HG03469 (cell line): Measurements from ENCODE around the gene C2orf80.
"Not testable (repeated sequence)": the region's sequence is repeated elsewhere in the genome, so short reads cannot be mapped to it uniquely, and the experiment has no call there.

Experiments used
- ATAC-seq: cut with Tn5 transposase; IDR thresholded peaks from one replicate; pipeline ENCODE4 v1.9.1; 2021; ENCODE audit warnings: mild to moderate bottlenecking, moderate library complexity, moderate number of reproducible peaks; ENCODE audit not compliant: unreplicated experiment

C2orf80 gene

GRCh38 chr2:208182835-208183234 is 7.0 kb downstream of the C2orf80 start:
- ATAC-seq = no peak

GRCh38 chr2:208179028-208179609 is 10.7 kb downstream of the C2orf80 start:
- no peak for ATAC-seq

GRCh38 chr2:208175840-208176153 is 14.0 kb downstream of the C2orf80 start:
- ATAC-seq = no peak

- ATAC-seq = peak; percentile 98
Observed at GRCh38 chr2:208175069-208175839, 14.6 kb downstream of the C2orf80 start.

- ATAC-seq = no peak
Observed at GRCh38 chr2:208174144-208174543, 15.7 kb downstream of the C2orf80 start.

GRCh38 chr2:208172125-208172524 is 17.7 kb downstream of the C2orf80 start:
- no peak for ATAC-seq

- no peak for ATAC-seq
Observed at GRCh38 chr2:208164951-208165755, 24.7 kb downstream of the C2orf80 start.

- no peak for ATAC-seq
Observed at GRCh38 chr2:208163489-208163888, 26.3 kb downstream of the C2orf80 start, which contains the start of gene CRYGA. Gene CRYGA (minus strand): TSS chr2:208163589. CDS start chr2:208163556, 33 bp downstream.

GRCh38 chr2:208156439-208156838 is 33.4 kb downstream of the C2orf80 start:
- no peak for ATAC-seq

GRCh38 chr2:208153156-208153555 is 36.7 kb downstream of the C2orf80 start:
- no peak for ATAC-seq

- no peak for ATAC-seq
Observed at GRCh38 chr2:208150956-208151355, 38.9 kb downstream of the C2orf80 start.

- no peak for ATAC-seq
Observed at GRCh38 chr2:208150094-208150493, 39.7 kb downstream of the C2orf80 start.

- ATAC-seq = no peak
Observed at GRCh38 chr2:208148803-208149202, 41.0 kb downstream of the C2orf80 start.

GRCh38 chr2:208147759-208148158 is 42.1 kb downstream of the C2orf80 start:
- ATAC-seq = no peak

GRCh38 chr2:208147008-208147407 is 42.8 kb downstream of the C2orf80 start:
- no peak for ATAC-seq

GRCh38 chr2:208146006-208146405 is 43.8 kb downstream of the C2orf80 start, which contains the start of gene CRYGB:
Gene CRYGB (minus strand): TSS chr2:208146158. CDS start chr2:208146120, 38 bp downstream.
- ATAC-seq = no peak

GRCh38 chr2:208142925-208143799 is 46.7 kb downstream of the C2orf80 start:
- ATAC-seq = no peak

GRCh38 chr2:208142240-208142924 is 47.4 kb downstream of the C2orf80 start:
- no peak for ATAC-seq

GRCh38 chr2:208139447-208139846 is 50.4 kb downstream of the C2orf80 start:
- ATAC-seq = no peak

GRCh38 chr2:208138334-208138733 is 51.5 kb downstream of the C2orf80 start:
- ATAC-seq = not testable (repeated sequence)
